ENCODE data around the gene TRPV3.
"Not testable (repeated sequence)": the region's sequence is repeated elsewhere in the genome, so short reads cannot be mapped to it uniquely, and the experiment has no call there.

Gene TRPV3

GRCh38 chr17:3529817-3530741 lies 27.5 kb downstream of the TRPV3 start:
- TF ChIP-seq POLR2A (IDR thresholded peaks at IDR 0.05; ENCODE audit: low read depth, low read length) (no peak), POLR2AphosphoS5 (IDR thresholded peaks at IDR 0.05; ENCODE audit: low read depth, low read length) (no peak), TAF1 (IDR thresholded peaks at IDR 0.05; ENCODE audit: low read depth, low read length) (no peak), PAX5 (IDR thresholded peaks at IDR 0.05; ENCODE audit: insufficient read depth, low read length, severe bottlenecking) (no peak), POU2F2 (IDR thresholded peaks at IDR 0.05; ENCODE audit: low read depth, low read length) (no peak), SPI1 (IDR thresholded peaks at IDR 0.05; ENCODE audit: low read depth, low read length) (no peak)
- no peak for DNase-seq (ENCODE audit: insufficient read length, low spot score)
- no peak for FAIRE-seq

DNA sequence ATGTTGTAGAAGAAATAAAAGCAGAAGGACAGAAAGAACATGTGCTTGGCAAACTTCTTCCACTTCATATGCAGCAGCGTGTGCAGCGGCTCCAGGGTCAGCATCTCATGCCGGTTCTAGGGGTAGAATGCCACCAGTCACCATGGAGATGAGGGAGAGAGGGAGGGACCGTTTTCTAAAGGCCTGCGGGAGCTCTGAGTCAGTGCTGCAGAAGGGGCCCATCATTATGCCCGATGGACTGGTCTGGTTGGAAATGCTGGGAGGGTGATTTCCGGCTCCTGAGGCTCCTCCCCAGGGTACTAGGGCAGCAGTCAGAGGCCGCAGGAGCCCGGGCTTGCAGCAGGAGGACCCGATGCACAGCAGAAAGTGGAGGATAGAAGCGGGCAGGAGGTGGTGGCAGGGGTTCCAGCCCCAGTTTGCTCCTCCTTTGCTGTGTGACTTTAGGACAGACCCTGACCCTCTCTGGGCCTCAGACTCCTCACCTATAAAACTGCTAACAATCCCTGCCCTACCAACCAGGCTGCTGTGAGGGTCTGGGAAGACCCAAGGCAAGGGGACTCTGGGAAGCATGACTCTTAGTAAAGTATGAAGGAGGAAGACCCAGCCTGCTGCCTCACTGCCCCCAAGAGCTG lies 28.6 kb downstream of the TRPV3 start:
- DNase-seq (ENCODE audit: insufficient read length, low spot score): no peak
- TF ChIP-seq TAF1 (IDR thresholded peaks at IDR 0.05; ENCODE audit: low read depth, low read length) (no peak), POLR2AphosphoS5 (IDR thresholded peaks at IDR 0.05; ENCODE audit: low read depth, low read length) (no peak), PAX5 (IDR thresholded peaks at IDR 0.05; ENCODE audit: insufficient read depth, low read length, severe bottlenecking) (no peak)
- no peak for FAIRE-seq

- TF ChIP-seq POLR2AphosphoS5 (IDR thresholded peaks at IDR 0.05; ENCODE audit: low read depth, low read length) (no peak), TAF1 (IDR thresholded peaks at IDR 0.05; ENCODE audit: low read depth, low read length) (no peak), PAX5 (IDR thresholded peaks at IDR 0.05; ENCODE audit: insufficient read depth, low read length, severe bottlenecking) (no peak), SPI1 (IDR thresholded peaks at IDR 0.05; ENCODE audit: low read depth, low read length) (no peak), POLR2A (IDR thresholded peaks at IDR 0.05; ENCODE audit: low read depth, low read length) (no peak), POU2F2 (IDR thresholded peaks at IDR 0.05; ENCODE audit: low read depth, low read length) (no peak)
- FAIRE-seq (no peak), DNase-seq (ENCODE audit: insufficient read length, low spot score) (no peak)
Measured at GRCh38 chr17:3528403-3528851, 29.2 kb downstream of the TRPV3 start.

- DNase-seq (ENCODE audit: insufficient read length, low spot score) (no peak), FAIRE-seq (no peak)
Measured at GRCh38 chr17:3527896-3528295, 29.7 kb downstream of the TRPV3 start.

GRCh38 chr17:3527468-3527867 lies 30.1 kb downstream of the TRPV3 start:
- TF ChIP-seq TAF1 (IDR thresholded peaks at IDR 0.05; ENCODE audit: low read depth, low read length) (no peak), POLR2AphosphoS5 (IDR thresholded peaks at IDR 0.05; ENCODE audit: low read depth, low read length) (no peak), SPI1 (IDR thresholded peaks at IDR 0.05; ENCODE audit: low read depth, low read length) (no peak), PAX5 (IDR thresholded peaks at IDR 0.05; ENCODE audit: insufficient read depth, low read length, severe bottlenecking) (no peak), POU2F2 (IDR thresholded peaks at IDR 0.05; ENCODE audit: low read depth, low read length) (no peak), POLR2A (IDR thresholded peaks at IDR 0.05; ENCODE audit: low read depth, low read length) (no peak)
- FAIRE-seq: no peak
- no peak for DNase-seq (ENCODE audit: insufficient read length, low spot score)

More at GRCh38 chr17:3527896-3528295, 29.7 kb downstream of the TRPV3 start:
- TF ChIP-seq POU2F2 (IDR thresholded peaks at IDR 0.05; ENCODE audit: low read depth, low read length): no peak
- TF ChIP-seq SPI1 (IDR thresholded peaks at IDR 0.05; ENCODE audit: low read depth, low read length): no peak
- no peak for TF ChIP-seq POLR2A (IDR thresholded peaks at IDR 0.05; ENCODE audit: low read depth, low read length)
- TF ChIP-seq TAF1 (IDR thresholded peaks at IDR 0.05; ENCODE audit: low read depth, low read length): no peak
- no peak for TF ChIP-seq POLR2AphosphoS5 (IDR thresholded peaks at IDR 0.05; ENCODE audit: low read depth, low read length)
- TF ChIP-seq PAX5 (IDR thresholded peaks at IDR 0.05; ENCODE audit: insufficient read depth, low read length, severe bottlenecking): no peak

DNA sequence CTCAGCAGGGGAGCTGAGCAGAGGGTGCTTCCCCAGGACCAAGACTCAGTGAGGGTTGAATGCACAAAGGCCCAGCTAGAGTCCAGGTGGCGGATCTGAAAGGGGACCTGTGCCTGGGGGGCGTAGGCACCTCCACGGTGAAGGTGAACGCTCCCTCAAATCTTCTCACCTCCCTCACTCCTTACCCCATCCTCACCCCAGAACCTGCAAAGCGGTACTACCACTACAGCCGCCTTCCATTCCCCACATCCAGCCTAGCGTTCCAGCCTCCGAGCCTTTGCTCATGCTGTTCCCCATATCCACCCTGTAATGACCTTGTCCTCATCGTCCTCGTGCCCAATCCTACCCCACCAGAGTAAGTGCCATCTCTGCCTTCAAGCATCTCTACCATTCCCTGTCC lies 30.6 kb downstream of the TRPV3 start:
- FAIRE-seq: no peak
- TF ChIP-seq POLR2A (IDR thresholded peaks at IDR 0.05; ENCODE audit: low read depth, low read length) (no peak), PAX5 (IDR thresholded peaks at IDR 0.05; ENCODE audit: insufficient read depth, low read length, severe bottlenecking) (no peak), SPI1 (IDR thresholded peaks at IDR 0.05; ENCODE audit: low read depth, low read length) (no peak), POU2F2 (IDR thresholded peaks at IDR 0.05; ENCODE audit: low read depth, low read length) (no peak), POLR2AphosphoS5 (IDR thresholded peaks at IDR 0.05; ENCODE audit: low read depth, low read length) (no peak), TAF1 (IDR thresholded peaks at IDR 0.05; ENCODE audit: low read depth, low read length) (no peak)
- DNase-seq (ENCODE audit: insufficient read length, low spot score): no peak

- no peak for DNase-seq (ENCODE audit: insufficient read length, low spot score)
- FAIRE-seq: no peak
- TF ChIP-seq TAF1 (IDR thresholded peaks at IDR 0.05; ENCODE audit: low read depth, low read length) (no peak), POLR2A (IDR thresholded peaks at IDR 0.05; ENCODE audit: low read depth, low read length) (no peak), PAX5 (IDR thresholded peaks at IDR 0.05; ENCODE audit: insufficient read depth, low read length, severe bottlenecking) (no peak), SPI1 (IDR thresholded peaks at IDR 0.05; ENCODE audit: low read depth, low read length) (no peak), POLR2AphosphoS5 (IDR thresholded peaks at IDR 0.05; ENCODE audit: low read depth, low read length) (no peak), POU2F2 (IDR thresholded peaks at IDR 0.05; ENCODE audit: low read depth, low read length) (no peak)
Measured at GRCh38 chr17:3526491-3526890, 31.1 kb downstream of the TRPV3 start.

- no peak for DNase-seq (ENCODE audit: insufficient read length, low spot score)
- FAIRE-seq: no peak
- TF ChIP-seq POU2F2 (IDR thresholded peaks at IDR 0.05; ENCODE audit: low read depth, low read length) (no peak), POLR2AphosphoS5 (IDR thresholded peaks at IDR 0.05; ENCODE audit: low read depth, low read length) (no peak), PAX5 (IDR thresholded peaks at IDR 0.05; ENCODE audit: insufficient read depth, low read length, severe bottlenecking) (no peak), POLR2A (IDR thresholded peaks at IDR 0.05; ENCODE audit: low read depth, low read length) (no peak), SPI1 (IDR thresholded peaks at IDR 0.05; ENCODE audit: low read depth, low read length) (no peak), TAF1 (IDR thresholded peaks at IDR 0.05; ENCODE audit: low read depth, low read length) (no peak)
Measured at GRCh38 chr17:3524024-3524423, 33.6 kb downstream of the TRPV3 start.

- DNase-seq (ENCODE audit: insufficient read length, low spot score); FAIRE-seq: not testable (repeated sequence)
Measured at GRCh38 chr17:3519472-3519871, 38.1 kb downstream of the TRPV3 start.
